Smooth muscle cell of trachea (primary cell): Measurements from ENCODE around the gene AMPD1. TPM values are rescaled to one million over a fixed set of nuclear protein-coding genes. Genes with fewer than 3 reads are reported as not detected.

Experiments used
- total RNA-seq: library from RNA; depleted of rRNA; stranded (reverse); fragments of >200 nt; gene quantifications from 2 replicates; pipeline ENCODE4 v1.2.1, GENCODE V29; 2014

AMPD1 gene
- total RNA-seq, result not detected in 2 replicates

GRCh38 chr1:114695430-114696058 is at the start of gene AMPD1:
AMPD1 (minus strand) TSS chr1:114695546; CDS start chr1:114695471, 75 bp downstream.

GRCh38 chr1:114716304-114717170 is 21.2 kb upstream of the AMPD1 start, which contains the start of gene NRAS:
NRAS (minus strand) TSS chr1:114716771; CDS start chr1:114716160, 611 bp downstream.

GRCh38 chr1:114669562-114670082 is 25.7 kb downstream of the AMPD1 start, which contains the start of gene DENND2C:
DENND2C (minus strand) TSS chr1:114670049; CDS start chr1:114625984, 44,065 bp downstream.

Other genes with a start within 250 kb of the AMPD1 start
- gene TRIM33, start 184.3 kb downstream of the AMPD1 start, total RNA-seq, result 26.3 and 28.1 TPM in 2 replicates
- 38.5 and 55.9 TPM in 2 replicates for gene BCAS2, start 113.9 kb downstream of the AMPD1 start, total RNA-seq
- 4.1 and 4.4 TPM in 2 replicates for gene DENND2C, start 25.5 kb downstream of the AMPD1 start, total RNA-seq
- gene NRAS, start 21.2 kb upstream of the AMPD1 start, total RNA-seq, result 42.2 and 66.2 TPM in 2 replicates
- 798 and 886 TPM in 2 replicates for gene CSDE1, start 62.4 kb upstream of the AMPD1 start, total RNA-seq
- gene SIKE1, start 85.1 kb upstream of the AMPD1 start, total RNA-seq, result 62.8 and 65.2 TPM in 2 replicates
- gene SYCP1, start 159.3 kb upstream of the AMPD1 start, total RNA-seq, result not detected in 2 replicates